ENCODE results near the gene ANXA11.
A peak's percentile ranks its signal among the peaks of the same experiment; 100 is the strongest.

Gene ANXA11

DNA sequence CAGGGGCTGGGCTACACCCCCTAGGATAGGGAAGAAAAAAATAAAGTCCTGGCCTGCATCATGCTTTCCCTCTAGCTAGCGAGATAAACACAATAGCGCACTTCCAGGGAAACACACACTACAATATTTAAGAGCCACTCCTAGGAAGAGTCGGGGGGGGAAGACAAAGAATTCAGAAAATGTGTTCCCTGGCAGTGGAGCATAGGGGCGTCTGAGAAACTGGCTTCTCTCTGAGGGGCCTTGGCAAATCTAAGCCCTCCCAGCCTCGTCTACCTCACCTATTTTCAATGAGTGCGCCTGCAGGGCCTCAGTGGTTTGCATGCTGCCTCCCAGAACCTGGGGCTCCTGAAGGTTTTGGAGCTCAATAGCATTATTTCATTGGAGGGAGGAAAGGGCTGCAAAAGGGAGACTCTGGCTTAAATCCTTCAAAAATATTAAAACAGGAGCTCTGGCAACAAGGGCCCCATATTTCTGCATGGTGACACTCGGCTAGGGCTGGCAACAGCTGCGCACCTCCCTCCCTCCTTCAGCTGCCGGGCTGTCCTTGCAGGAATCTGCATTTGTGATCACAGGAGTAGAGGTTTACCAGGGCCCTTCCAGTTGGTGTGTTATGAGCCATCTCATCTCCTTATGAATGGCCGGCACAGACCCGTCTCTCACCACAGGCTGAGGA is 10.8 kb downstream of the ANXA11 start:
- TF ChIP-seq, protein P1, sequence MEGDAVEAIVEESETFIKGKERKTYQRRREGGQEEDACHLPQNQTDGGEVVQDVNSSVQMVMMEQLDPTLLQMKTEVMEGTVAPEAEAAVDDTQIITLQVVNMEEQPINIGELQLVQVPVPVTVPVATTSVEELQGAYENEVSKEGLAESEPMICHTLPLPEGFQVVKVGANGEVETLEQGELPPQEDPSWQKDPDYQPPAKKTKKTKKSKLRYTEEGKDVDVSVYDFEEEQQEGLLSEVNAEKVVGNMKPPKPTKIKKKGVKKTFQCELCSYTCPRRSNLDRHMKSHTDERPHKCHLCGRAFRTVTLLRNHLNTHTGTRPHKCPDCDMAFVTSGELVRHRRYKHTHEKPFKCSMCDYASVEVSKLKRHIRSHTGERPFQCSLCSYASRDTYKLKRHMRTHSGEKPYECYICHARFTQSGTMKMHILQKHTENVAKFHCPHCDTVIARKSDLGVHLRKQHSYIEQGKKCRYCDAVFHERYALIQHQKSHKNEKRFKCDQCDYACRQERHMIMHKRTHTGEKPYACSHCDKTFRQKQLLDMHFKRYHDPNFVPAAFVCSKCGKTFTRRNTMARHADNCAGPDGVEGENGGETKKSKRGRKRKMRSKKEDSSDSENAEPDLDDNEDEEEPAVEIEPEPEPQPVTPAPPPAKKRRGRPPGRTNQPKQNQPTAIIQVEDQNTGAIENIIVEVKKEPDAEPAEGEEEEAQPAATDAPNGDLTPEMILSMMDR (IDR thresholded peaks at IDR 0.05; ENCODE audit: insufficient read depth, low read depth, low read length, missing control alignments), result no peak
- H3K4me3 ChIP-seq (ENCODE audit: low read depth, low read length), result no peak overlapping the region
- DNase-seq (ENCODE audit: low read depth), result no peak

DNA sequence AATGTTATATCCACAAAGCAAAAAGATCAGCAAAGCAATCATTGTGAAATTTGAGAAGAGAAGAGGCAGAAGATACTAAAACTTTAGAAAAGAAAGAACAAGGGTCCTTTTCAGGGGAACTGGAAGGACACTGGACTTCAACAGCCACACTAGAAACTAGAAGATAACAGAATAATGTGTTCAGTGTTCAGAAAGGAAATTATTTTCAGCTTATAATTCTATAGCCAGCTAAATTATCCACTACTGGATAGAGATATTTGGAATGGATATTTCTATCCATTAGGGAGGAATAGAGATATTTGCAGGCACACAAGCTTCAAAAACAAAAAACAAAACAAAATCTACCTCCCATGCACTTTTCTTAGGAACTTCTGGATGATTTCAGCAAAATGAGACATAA is 12.8 kb downstream of the ANXA11 start:
- DNase-seq (ENCODE audit: low read depth), result no peak
- H3K4me3 ChIP-seq (ENCODE audit: low read depth, low read length), result no peak overlapping the region
- TF ChIP-seq, protein P1 (IDR thresholded peaks at IDR 0.05; ENCODE audit: insufficient read depth, low read depth, low read length, missing control alignments), result no peak

DNA sequence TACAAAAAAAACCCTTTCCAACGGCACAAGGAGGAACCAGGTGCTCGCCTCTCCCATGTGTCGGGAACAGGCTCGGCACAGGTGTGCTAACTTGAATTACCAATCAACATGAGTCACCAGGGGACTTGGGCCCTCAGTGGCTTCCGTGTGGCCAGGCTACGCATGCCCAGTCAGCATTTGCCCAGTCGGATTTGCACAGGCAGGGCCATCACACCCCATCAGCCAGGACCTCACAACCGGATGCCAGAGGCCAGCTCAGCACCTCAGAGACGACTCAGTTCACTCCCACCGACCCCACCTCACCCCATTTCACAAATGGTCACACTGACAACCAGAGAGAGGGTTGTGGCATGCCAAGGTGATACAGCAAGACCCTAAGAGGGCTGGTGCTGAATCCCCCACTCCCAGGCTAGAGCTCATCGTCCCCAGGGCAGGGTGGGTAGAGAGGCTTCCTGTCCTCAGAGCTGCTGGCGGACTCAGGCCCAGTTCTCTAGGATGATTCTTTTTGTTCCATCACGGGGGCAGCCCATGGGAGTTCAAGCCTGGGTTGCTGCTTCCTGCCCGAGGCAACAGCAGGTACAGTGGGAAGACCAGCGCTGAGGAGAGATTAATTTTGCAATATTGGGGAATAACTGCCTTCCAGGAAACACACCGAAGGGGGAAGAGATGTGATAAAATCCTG is 13.6 kb downstream of the ANXA11 start:
- DNase-seq (ENCODE audit: low read depth), result no peak
- TF ChIP-seq, protein P1 (IDR thresholded peaks at IDR 0.05; ENCODE audit: insufficient read depth, low read depth, low read length, missing control alignments), result no peak
- no peak overlapping the region for H3K4me3 ChIP-seq (ENCODE audit: low read depth, low read length)

DNA sequence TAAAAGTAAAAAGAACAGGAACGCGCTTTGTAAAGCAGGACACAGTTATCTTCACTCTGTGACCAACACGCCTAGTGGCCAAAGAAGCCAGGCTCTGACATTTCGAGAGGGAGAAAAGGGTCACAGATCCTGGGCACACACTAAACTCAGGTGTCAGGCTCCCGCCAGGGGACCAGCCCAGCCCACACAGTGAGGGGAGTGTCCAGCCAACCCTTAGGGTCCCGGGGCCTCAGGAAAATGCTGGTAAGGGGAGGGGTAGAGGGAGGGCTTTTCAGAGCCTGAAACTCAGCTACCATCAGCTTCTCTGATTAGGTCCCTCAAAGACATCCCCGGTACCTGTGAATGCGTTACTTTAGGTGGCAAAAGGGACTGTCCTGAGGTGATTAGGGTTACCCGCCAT is 16.6 kb downstream of the ANXA11 start:
- TF ChIP-seq, protein P1 (IDR thresholded peaks at IDR 0.05; ENCODE audit: insufficient read depth, low read depth, low read length, missing control alignments), result no peak
- DNase-seq (ENCODE audit: low read depth), result no peak
- no peak overlapping the region for H3K4me3 ChIP-seq (ENCODE audit: low read depth, low read length)

DNA sequence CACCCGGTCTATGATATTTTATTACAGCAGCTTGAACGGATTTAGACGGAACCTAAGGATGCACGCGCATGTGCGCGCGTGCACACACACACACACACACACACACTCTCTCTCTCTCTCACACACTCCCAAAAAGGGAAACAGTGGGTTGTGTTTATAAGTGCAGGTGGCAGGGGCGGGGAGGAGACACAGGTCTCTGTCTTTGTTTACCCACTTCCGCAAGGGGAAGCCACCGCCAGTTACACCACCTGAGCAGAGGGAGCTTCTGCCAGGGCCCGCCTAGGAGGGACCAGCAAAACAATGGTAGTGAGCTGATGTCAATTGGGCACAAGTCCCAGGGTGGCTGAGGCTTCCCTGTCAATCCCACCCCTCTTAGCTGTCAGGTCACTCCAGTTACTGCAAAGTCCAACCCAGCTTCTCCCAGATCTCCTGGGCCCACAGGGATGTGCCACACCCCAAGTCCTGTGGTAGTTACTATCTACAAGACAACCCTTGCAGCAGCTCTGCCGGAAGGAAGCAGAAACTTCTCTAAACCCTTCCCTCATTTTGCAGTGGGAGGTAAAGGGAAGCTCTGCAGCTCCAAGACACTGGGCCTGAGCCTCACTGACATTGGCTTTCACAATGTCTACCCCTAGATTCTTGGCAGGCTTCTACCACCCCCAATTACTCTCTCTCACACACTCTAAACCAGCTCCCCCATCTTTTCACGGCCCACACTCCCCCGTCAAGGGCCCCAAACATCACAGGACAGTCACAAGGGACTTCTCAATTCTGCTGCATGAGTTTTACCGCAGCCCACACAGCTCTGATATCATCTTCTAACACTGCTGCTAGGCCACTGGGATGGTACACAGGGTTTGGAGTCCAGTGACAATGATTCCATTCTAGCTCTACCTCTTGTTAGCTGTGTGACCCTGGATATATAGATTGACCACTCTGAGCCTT is 17.6 kb downstream of the ANXA11 start:
- TF ChIP-seq, protein P1 (IDR thresholded peaks at IDR 0.05; ENCODE audit: insufficient read depth, low read depth, low read length, missing control alignments), result no peak
- peak; percentile 51 for DNase-seq (ENCODE audit: low read depth)
- no peak overlapping the region for H3K4me3 ChIP-seq (ENCODE audit: low read depth, low read length)

DNA sequence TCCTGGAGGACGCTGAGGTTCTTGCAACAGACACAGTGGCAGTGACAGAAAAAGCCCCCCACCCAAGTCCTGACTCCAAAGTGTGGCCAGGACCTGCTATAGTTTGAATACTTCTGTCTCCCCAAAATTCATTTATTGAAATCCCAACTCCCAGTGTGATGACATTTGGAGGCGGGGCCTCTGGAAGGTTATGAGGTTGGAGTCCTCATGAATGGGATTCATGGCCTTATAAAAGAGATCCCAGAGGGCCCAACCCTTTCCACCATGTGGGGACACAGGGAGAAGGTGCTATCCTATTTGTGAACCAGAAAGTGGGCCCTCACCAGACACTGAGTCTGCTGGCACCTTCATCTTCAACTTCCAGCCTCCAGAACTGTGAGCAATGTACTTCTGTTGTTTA is 18.3 kb downstream of the ANXA11 start:
- TF ChIP-seq, protein P1 (IDR thresholded peaks at IDR 0.05; ENCODE audit: insufficient read depth, low read depth, low read length, missing control alignments), result no peak
- no peak overlapping the region for H3K4me3 ChIP-seq (ENCODE audit: low read depth, low read length)
- no peak for DNase-seq (ENCODE audit: low read depth)
